ENCODE results near the gene WEE1. TPM values are rescaled to one million over a fixed set of nuclear protein-coding genes. Genes with fewer than 3 reads are reported as not detected.

The WEE1 gene
- total RNA-seq, 1 experiment from 2014 or later: 67.9 TPM

DNA sequence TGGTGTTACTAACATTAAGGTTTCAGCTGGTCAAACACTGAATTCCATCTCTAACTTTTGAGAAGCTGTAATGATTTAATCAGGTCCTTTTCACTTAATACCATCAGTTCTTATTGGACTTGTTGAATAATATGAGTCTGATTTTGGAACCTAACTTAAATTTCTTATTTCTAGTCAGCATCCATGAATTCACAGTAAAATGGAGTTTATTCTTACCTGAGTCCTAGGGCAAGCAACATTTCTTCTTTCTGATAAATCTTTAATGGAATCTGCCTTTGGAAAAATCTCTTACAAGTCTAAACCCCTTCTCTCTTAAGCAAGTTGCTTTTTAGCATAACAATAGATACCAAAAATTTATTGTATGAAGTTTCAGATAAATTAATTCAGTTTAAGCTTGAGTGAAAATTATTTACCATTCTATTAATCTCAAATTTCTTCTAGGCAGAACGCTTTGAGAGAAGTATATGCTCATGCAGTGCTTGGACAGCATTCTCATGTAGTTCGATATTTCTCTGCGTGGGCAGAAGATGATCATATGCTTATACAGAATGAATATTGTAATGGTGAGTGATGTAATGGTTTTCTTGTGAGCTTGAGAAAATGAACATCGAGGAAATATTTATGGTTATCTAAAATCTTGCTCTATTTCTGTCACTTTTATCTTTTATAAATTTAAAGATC lies 3.4 kb downstream of the WEE1 start:
- peaks cover 23% of the 10 kb centered on the region for H3K4me1 ChIP-seq (ENCODE audit: control insufficient read depth, insufficient read depth, low read length)
- no peaks in the 10 kb centered on the region for H3K27me3 ChIP-seq (ENCODE audit: control insufficient read depth, insufficient read depth, low read length)
- peak overlapping the region; percentile 99 for H3K27ac ChIP-seq (ENCODE audit: low read length)
- ChIA-PET CTCF (interaction anchor here (0.5 to 1.3 kb wide), 3 partner anchors 35 to 728 kb away, joined by 3 to 9 read pairs (median 4); partner anchors contain the start of gene ADM), POLR2A (no interaction called here)
- TF ChIP-seq, protein P1, sequence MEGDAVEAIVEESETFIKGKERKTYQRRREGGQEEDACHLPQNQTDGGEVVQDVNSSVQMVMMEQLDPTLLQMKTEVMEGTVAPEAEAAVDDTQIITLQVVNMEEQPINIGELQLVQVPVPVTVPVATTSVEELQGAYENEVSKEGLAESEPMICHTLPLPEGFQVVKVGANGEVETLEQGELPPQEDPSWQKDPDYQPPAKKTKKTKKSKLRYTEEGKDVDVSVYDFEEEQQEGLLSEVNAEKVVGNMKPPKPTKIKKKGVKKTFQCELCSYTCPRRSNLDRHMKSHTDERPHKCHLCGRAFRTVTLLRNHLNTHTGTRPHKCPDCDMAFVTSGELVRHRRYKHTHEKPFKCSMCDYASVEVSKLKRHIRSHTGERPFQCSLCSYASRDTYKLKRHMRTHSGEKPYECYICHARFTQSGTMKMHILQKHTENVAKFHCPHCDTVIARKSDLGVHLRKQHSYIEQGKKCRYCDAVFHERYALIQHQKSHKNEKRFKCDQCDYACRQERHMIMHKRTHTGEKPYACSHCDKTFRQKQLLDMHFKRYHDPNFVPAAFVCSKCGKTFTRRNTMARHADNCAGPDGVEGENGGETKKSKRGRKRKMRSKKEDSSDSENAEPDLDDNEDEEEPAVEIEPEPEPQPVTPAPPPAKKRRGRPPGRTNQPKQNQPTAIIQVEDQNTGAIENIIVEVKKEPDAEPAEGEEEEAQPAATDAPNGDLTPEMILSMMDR (IDR thresholded peaks at IDR 0.05): no peak
- TF ChIP-seq TCF7L2 (IDR thresholded peaks at IDR 0.05; ENCODE audit: low read depth, low read length): no peak
- no peak for TF ChIP-seq POLR2AphosphoS5 (IDR thresholded peaks at IDR 0.05; ENCODE audit: low read depth, low read length)
- TF ChIP-seq SIN3A (IDR thresholded peaks at IDR 0.05; ENCODE audit: borderline replicate concordance, insufficient read depth, low read depth, low read length): no peak
- TF ChIP-seq, protein P2, sequence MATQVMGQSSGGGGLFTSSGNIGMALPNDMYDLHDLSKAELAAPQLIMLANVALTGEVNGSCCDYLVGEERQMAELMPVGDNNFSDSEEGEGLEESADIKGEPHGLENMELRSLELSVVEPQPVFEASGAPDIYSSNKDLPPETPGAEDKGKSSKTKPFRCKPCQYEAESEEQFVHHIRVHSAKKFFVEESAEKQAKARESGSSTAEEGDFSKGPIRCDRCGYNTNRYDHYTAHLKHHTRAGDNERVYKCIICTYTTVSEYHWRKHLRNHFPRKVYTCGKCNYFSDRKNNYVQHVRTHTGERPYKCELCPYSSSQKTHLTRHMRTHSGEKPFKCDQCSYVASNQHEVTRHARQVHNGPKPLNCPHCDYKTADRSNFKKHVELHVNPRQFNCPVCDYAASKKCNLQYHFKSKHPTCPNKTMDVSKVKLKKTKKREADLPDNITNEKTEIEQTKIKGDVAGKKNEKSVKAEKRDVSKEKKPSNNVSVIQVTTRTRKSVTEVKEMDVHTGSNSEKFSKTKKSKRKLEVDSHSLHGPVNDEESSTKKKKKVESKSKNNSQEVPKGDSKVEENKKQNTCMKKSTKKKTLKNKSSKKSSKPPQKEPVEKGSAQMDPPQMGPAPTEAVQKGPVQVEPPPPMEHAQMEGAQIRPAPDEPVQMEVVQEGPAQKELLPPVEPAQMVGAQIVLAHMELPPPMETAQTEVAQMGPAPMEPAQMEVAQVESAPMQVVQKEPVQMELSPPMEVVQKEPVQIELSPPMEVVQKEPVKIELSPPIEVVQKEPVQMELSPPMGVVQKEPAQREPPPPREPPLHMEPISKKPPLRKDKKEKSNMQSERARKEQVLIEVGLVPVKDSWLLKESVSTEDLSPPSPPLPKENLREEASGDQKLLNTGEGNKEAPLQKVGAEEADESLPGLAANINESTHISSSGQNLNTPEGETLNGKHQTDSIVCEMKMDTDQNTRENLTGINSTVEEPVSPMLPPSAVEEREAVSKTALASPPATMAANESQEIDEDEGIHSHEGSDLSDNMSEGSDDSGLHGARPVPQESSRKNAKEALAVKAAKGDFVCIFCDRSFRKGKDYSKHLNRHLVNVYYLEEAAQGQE (IDR thresholded peaks at IDR 0.05; ENCODE audit: insufficient read depth in 1 of 2, low read depth in 2 of 2, low read length in 1 of 2): no peak
- intact Hi-C loops (cut with micrococcal nuclease; ENCODE audit: unreplicated experiment): loop anchor here (10.0 kb wide), 1 partner anchor 728 kb away; the partner anchor contains the start of gene ADM
- ATAC-seq: no peak
- H3K36me3 ChIP-seq (ENCODE audit: control insufficient read depth, insufficient read depth, low read length): peaks cover 58% of the 10 kb centered on the region
- peak overlapping the region; percentile 85 to 87 for H3K4me3 ChIP-seq (ENCODE audit: low read depth in 2 of 2, low read length in 2 of 2)
- no peaks in the 10 kb centered on the region for H3K9me3 ChIP-seq (ENCODE audit: control insufficient read depth, insufficient read depth, low read depth, low read length)
- BruUV-seq (replicated peaks): no TSS peak
- DNase-seq (ENCODE audit: low read depth, low spot score): no peak
- in situ Hi-C loops (cut with HindIII; ENCODE audit: low pct_unique_long_range_greater_than_20kb, low sequenced_read_pairs): loop anchor here (25.0 kb wide), 1 partner anchor 735 kb away; the partner anchor contains the start of gene ADM

DNA sequence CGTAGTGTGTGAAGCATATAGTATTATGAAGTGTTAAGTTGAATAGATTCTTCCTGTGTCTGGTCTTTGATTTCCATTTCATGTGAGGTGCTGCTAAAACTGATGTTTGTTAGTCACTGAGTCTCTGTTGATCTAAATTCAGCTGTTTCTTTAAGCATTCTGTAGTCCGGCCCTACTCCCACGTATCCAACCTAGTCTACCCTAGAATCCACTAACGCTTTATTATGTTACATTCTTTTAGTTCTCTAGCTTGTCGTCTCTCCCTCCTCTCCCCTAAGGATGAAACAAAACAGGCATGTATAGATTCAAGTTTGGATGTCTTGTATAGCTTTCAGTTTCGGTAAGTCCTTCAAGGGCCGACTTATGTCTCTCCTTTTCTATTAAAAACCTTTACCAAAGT lies 4.1 kb downstream of the WEE1 start:
- CTCF ChIA-PET: interaction anchor here (0.5 to 1.1 kb wide), 2 partner anchors 34 to 727 kb away, joined by 3 to 9 read pairs; partner anchors contain the start of gene ADM
- in situ Hi-C loops (cut with HindIII; ENCODE audit: low pct_unique_long_range_greater_than_20kb, low sequenced_read_pairs) (loop anchor here (25.0 kb wide), 1 partner anchor 735 kb away; the partner anchor contains the start of gene ADM), intact Hi-C loops (cut with micrococcal nuclease; ENCODE audit: unreplicated experiment) (loop anchor here (10.0 kb wide), 1 partner anchor 727 kb away; the partner anchor contains the start of gene ADM)
- TF ChIP-seq POLR2AphosphoS5 (IDR thresholded peaks at IDR 0.05; ENCODE audit: low read depth, low read length) (no peak; the same call in 1 of the 2 replicates), TCF7L2 (IDR thresholded peaks at IDR 0.05; ENCODE audit: low read depth, low read length) (no peak), SIN3A (IDR thresholded peaks at IDR 0.05; ENCODE audit: borderline replicate concordance, insufficient read depth, low read depth, low read length) (no peak)
- TF ChIP-seq, protein P2 (IDR thresholded peaks at IDR 0.05; ENCODE audit: insufficient read depth in 1 of 2, low read depth in 2 of 2, low read length in 1 of 2): no peak
- TF ChIP-seq, protein P1 (IDR thresholded peaks at IDR 0.05): no peak
- BruUV-seq (replicated peaks): no TSS peak
- no peaks in the 10 kb centered on the region for H3K9me3 ChIP-seq (ENCODE audit: control insufficient read depth, insufficient read depth, low read depth, low read length)
- ATAC-seq: no peak
- no peak for DNase-seq (ENCODE audit: low read depth, low spot score)
- peaks cover 22% of the 10 kb centered on the region for H3K4me1 ChIP-seq (ENCODE audit: control insufficient read depth, insufficient read depth, low read length)
- peak overlapping the region; percentile 99 for H3K27ac ChIP-seq (ENCODE audit: low read length)
- peak overlapping the region; percentile 85 to 87 for H3K4me3 ChIP-seq (ENCODE audit: low read depth in 2 of 2, low read length in 2 of 2)
- POLR2A ChIA-PET: no interaction called here
- peaks cover 65% of the 10 kb centered on the region for H3K36me3 ChIP-seq (ENCODE audit: control insufficient read depth, insufficient read depth, low read length)
- H3K27me3 ChIP-seq (ENCODE audit: control insufficient read depth, insufficient read depth, low read length): no peaks in the 10 kb centered on the region
